Left lung (tissue), 10 donors: ENCODE data around the gene FABP3. TPM values are rescaled to one million over a fixed set of nuclear protein-coding genes. Genes with fewer than 3 reads are reported as not detected.

Experiments
- ATAC-seq: fragments of 200-7000 bp; cut with Tn5 transposase; one replicate; pipeline ENCODE4 v1.9.1; 2020; ENCODE audit warnings: moderate library complexity
- DNase-seq, 4 donors: peaks; one replicate each; pipeline ENCODE4 v3.0.0-alpha.2; 2013 to 2020
- H3K27ac ChIP-seq, 2 donors: fragments of 200-600 bp; sonication (generic) in 1 of 2; one replicate each; pipeline versions ENCODE4 v1.5.0 to v1.8.0; 2020 to 2021
- H3K27me3 ChIP-seq, 2 donors: fragments of 200-600 bp; sonication (generic) in 1 of 2; one replicate each; pipeline versions ENCODE4 v1.5.0 to v1.8.0; 2020 to 2021
- H3K36me3 ChIP-seq, 2 donors: fragments of 200-600 bp; sonication (generic) in 1 of 2; one replicate each; pipeline versions ENCODE4 v1.5.0 to v1.8.0; 2020 to 2021
- H3K4me1 ChIP-seq, 2 donors: fragments of 200-600 bp; one replicate each; pipeline ENCODE4 v1.8.0; 2021
- H3K4me3 ChIP-seq, 2 donors: fragments of 200-600 bp; sonication (generic) in 1 of 2; one replicate each; pipeline versions ENCODE4 v1.5.0 to v1.8.0; 2020 to 2021; ENCODE audit warnings: mild to moderate bottlenecking in 1 of 2
- H3K9me3 ChIP-seq, 2 donors: fragments of 200-600 bp; sonication (generic) in 1 of 2; one replicate each; pipeline versions ENCODE4 v1.5.0 to v1.8.0; 2020 to 2021
- CTCF ChIP-seq, 2 donors: fragments of 200-600 bp; sonication (generic) in 1 of 2; IDR thresholded peaks; one replicate each; pipeline versions ENCODE4 v1.5.0 to v1.8.0; 2021; ENCODE audit warnings: antibody characterized with exemption in 2 of 2
- intact Hi-C, 2 donors: fragments of 100-400 bp; cut with DNase I; formaldehyde crosslinking; loops; one replicate each; pipeline versions ENCODE4 v1.11.2 to v1.14.2; 2022
- polyA plus RNA-seq, 6 donors: library from polyadenylated mRNA; unstranded; fragments of 120-200 nt; gene quantifications; one replicate each; pipeline ENCODE4 v1.2.1, GENCODE V29; 2013; ENCODE audit not compliant: insufficient read length in 6 of 6
- total RNA-seq, 2 donors: library from RNA; stranded (reverse); fragmentation: NEBNext Ultra II Directional; extraction: Animal tissue kit (Norgen Biotek cat#: 25700); gene quantifications; one replicate each; pipeline ENCODE4 v1.2.1, GENCODE V29; 2021
- donor health status: DM: no; HTN: yes; CAD: no.
- donor health status: DM: no; HTN: no; CAD: no.

FABP3 gene
- total and polyA plus RNA-seq, 8 donors, result 7.7 to 71.0 (median 9.4) TPM

- no peak for TF ChIP-seq CTCF (IDR thresholded peaks at IDR 0.05)
- intact Hi-C loops, result loop anchor here in 1 of 2 donors (10.0 kb wide), 1 partner anchor 245 kb away; no protein-coding TSS in a partner anchor
- ATAC-seq (no peak), DNase-seq (no peak)
- Histone ChIP-seq H3K4me3 (no peak overlapping the region), H3K27ac (no peak overlapping the region), H3K27me3 (peaks cover 5 to 46% of the 10 kb centered on the region in 2 donors), H3K36me3 (no peaks in the 10 kb centered on the region), H3K4me1 (peaks cover 0 to 12% of the 10 kb centered on the region in 2 donors), H3K9me3 (no peaks in the 10 kb centered on the region)
Measured at GRCh38 chr1:31409946-31410858, 37.3 kb upstream of the FABP3 start.

- Histone ChIP-seq H3K4me1 (peaks cover 0 to 9% of the 10 kb centered on the region in 2 donors), H3K36me3 (no peaks in the 10 kb centered on the region), H3K4me3 (no peak overlapping the region), H3K27ac (no peak overlapping the region), H3K9me3 (no peaks in the 10 kb centered on the region), H3K27me3 (peaks cover 5 to 37% of the 10 kb centered on the region in 2 donors)
- DNase-seq, result no peak
- TF ChIP-seq CTCF (IDR thresholded peaks at IDR 0.05), result no peak
- no peak for ATAC-seq
- intact Hi-C loops, result no loop called here
Measured at GRCh38 chr1:31408788-31409318, 36.0 kb upstream of the FABP3 start.

- Histone ChIP-seq H3K4me3 (no peak overlapping the region), H3K27me3 (peaks cover 0 to 21% of the 10 kb centered on the region in 2 donors), H3K27ac (no peak overlapping the region), H3K9me3 (no peaks in the 10 kb centered on the region), H3K4me1 (no peaks in the 10 kb centered on the region), H3K36me3 (no peaks in the 10 kb centered on the region)
- TF ChIP-seq CTCF (IDR thresholded peaks at IDR 0.05), result no peak
- ATAC-seq (no peak), DNase-seq (no peak)
- intact Hi-C loops, result no loop called here
Measured at GRCh38 chr1:31407029-31407626, 34.3 kb upstream of the FABP3 start.

GRCh38 chr1:31405578-31406245 lies 32.8 kb upstream of the FABP3 start:
- ATAC-seq (no peak), DNase-seq (no peak)
- no peaks in the 10 kb centered on the region for H3K9me3 ChIP-seq
- peaks cover 0 to 4% of the 10 kb centered on the region in 2 donors for H3K4me1 ChIP-seq
- H3K27ac ChIP-seq, result no peak overlapping the region
- H3K4me3 ChIP-seq, result no peak overlapping the region
- H3K27me3 ChIP-seq, result peaks cover 0 to 11% of the 10 kb centered on the region in 2 donors
- intact Hi-C loops, result no loop called here
- no peaks in the 10 kb centered on the region for H3K36me3 ChIP-seq
- no peak for TF ChIP-seq CTCF (IDR thresholded peaks at IDR 0.05)
